Skeletal muscle cell (primary cell): ENCODE measurements around the gene FBF1.
A peak's percentile ranks its signal among the peaks of the same experiment; 100 is the strongest.
"Not testable (repeated sequence)": the region's sequence is repeated elsewhere in the genome, so short reads cannot be mapped to it uniquely, and the experiment has no call there.

Experiments
- DNase-seq: peaks from one replicate; pipeline ENCODE4 v3.0.0-alpha.2; 2010; ENCODE audit warnings: low read depth
- H3K4me3 ChIP-seq: 2 replicates; pipeline ENCODE4 v1.5.1; 2011; ENCODE audit warnings: low read depth, mild to moderate bottlenecking, control low read depth, low read length, moderate library complexity

Gene FBF1

GRCh38 chr17:75899767-75900468, 40.9 kb downstream of the FBF1 start:
- no peak for DNase-seq
- no peak overlapping the region for H3K4me3 ChIP-seq

DNA sequence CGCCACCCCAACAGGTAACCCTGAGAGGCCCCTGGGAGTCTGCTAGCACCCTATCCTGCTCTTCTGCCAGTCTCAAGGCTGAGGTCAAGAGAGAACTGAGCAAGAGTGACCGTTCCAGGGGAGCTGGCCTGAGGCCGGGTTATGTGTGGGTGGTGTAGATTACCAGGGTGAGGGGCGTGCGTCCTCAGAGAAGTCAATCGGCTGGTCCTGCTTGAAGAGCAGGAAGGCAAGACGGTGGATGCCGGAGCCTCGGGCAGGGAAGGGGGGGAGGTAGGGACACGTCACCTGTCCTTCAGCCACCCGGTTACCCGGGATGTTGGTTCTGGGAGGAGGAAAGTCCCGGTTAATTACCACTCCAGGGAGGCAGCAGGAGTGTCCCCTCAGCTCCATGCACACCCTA, 41.5 kb downstream of the FBF1 start:
- DNase-seq: no peak
- no peak overlapping the region for H3K4me3 ChIP-seq

GRCh38 chr17:75898791-75899190, 42.1 kb downstream of the FBF1 start:
- H3K4me3 ChIP-seq: no peak overlapping the region
- no peak for DNase-seq

- no peak for DNase-seq
- no peak overlapping the region for H3K4me3 ChIP-seq
Measured at GRCh38 chr17:75898065-75898464, 42.8 kb downstream of the FBF1 start.

- peak overlapping the region; percentile 67 for H3K4me3 ChIP-seq
- no peak for DNase-seq
Measured at GRCh38 chr17:75897160-75898019, 43.5 kb downstream of the FBF1 start.

GRCh38 chr17:75896415-75897159, 44.3 kb downstream of the FBF1 start, which contains the start of gene TRIM65:
TRIM65 (minus strand) TSS chr17:75896951; CDS start chr17:75896937, 14 bp downstream.
- DNase-seq: peak; percentile 28
- H3K4me3 ChIP-seq: peak within 1 kb of the TSS; percentile 67

GRCh38 chr17:75895370-75896155, 45.3 kb downstream of the FBF1 start:
- H3K4me3 ChIP-seq: peak overlapping the region; percentile 67
- DNase-seq: no peak

DNA sequence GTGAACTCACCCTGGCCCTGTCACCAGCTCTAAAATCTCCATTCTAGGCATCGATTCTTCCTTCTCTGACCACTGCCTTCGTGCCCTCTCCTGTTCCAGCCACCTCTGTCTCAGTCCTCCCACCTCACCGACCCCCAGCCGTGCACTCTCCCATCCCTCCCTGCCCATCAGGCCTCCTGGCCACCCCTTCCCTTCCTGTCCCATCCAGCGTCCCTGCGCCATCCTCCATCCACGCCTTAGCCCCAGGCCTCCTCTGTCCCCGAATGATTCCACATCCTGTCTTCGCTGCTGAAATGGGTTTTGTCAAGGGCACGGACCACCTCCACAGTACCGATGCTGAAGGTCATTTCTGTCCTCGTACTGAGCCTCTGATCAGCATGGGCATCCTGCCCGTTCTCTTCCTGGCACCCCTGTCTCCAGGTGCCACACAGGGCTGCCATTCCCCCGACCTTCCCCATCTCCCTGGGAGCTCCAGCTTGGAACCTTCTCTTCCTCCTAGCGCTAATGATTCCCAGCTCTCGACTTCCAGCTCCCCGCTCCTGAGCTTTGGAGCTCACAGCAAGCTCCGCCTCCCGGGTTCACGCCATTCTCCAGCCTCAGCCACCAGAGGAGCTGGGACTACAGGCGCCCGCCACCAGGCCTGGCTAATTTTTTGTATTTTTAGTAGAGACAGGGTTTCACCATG, 46.7 kb downstream of the FBF1 start:
- no peak for DNase-seq
- H3K4me3 ChIP-seq: no peak overlapping the region

DNA sequence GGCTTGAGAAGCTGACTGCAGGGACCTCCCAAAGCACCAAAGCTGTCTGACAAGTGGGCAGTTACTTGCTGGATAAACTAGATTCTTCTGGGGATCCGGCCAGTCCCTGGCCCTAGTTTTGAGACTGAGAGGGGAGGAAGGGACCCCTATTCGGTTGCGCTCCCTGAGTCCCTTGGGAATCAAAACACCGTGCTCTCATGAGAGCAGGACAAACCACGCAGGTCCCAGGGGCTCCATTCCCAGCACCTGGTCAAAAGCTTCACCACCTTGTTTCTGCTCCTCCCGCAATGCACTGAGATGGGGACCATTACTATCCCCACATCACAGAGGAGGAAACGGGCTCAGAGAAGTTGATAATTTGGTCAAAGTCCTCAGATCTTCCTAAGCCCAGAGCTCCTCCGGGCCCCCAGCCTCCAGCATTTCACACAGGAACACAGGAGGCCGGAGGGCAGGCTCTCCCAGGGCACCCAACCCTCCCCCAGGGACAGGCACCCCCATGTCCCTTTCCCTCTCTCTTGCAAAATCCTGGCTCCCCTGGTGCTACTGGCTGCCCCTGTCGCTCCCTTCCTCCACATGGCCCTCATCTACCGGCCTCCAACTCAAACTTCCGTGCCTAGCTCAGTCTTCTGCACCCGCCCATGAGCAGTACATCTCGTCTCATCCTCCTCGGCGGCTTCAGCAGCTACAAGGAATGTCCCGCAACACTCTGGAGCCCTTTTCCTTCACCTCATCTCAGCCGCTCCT, 47.4 kb downstream of the FBF1 start:
- DNase-seq: no peak
- H3K4me3 ChIP-seq: no peak overlapping the region

DNA sequence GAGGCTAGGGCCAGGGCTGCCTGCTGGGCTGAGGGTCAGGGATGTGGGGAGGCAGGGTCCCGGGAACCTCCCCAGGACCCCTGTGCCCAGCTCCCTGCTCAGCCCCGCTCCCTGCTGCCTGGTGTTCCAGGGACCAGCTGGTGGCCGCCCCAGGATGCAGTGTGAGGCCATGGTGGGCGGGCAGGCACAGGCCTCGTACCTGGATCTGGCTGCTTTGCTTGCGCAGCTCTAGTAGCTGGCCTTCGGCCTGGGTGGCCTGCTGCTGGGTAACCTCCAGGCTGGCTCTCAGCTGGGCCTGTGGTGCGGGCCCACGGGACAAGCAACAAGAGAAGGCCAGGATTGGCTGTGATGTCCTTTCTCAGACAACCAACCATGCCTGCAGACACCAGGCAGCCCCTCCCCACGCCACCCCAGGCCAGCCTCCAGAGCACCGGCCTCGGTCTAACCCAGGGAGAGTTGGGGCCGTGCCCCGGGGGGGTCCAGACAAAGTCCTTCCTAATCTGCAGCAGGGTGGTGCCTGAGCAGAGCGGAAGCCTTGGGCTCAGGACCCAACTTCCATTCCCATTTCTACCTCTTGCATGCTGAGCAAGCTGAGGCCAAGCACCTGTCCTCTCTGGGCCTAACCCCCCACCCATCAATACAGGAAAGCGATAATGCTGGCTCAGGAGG, 48.2 kb downstream of the FBF1 start:
- DNase-seq: no peak
- H3K4me3 ChIP-seq: no peak overlapping the region

DNA sequence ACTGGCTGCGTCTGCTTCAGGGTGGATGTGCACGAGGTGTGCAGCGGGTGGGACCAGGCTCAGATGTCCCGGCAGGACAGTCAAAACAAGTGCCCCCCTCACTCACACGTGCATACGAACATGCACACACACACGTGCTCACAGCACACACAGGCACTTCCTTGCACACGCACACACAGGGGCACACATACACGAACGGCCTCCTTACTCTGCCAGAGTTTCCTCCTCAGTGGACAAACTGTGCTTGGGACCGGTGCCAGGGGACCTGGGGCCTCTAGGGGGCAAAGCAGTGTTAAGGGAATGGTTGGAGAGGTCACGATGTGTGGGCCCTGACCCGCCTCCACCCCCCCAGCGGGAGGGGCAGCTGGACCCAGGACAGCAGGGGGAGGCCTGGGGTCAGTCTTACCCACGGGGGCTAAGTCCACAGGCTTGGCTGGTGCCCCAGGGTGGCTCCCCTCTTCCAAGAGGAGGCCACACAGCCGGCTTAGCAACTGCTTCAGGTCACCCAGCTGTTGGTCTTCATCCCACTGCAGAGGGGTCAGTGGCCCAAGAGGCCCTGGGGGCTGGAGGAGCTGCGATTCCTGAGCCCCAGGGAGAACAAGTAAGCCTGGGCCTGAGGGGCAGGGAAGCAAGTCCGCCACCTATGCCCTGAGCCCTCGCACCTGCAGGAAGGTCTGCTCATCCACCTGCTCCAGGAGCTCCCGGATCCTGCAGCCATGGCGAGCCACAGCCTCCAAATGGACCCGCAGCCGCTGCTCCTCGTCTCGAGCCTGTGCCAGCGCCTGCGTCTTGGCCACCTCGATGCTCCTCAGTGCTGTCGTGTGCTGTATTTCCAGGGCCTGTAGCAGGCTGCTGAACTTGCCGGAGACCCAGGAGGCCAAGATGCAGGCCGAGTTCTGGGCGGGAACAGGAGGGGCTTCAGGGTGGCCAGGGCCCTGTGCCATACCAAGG, 49.0 kb downstream of the FBF1 start:
- no peak overlapping the region for H3K4me3 ChIP-seq
- DNase-seq: no peak

- DNase-seq: no peak
- H3K4me3 ChIP-seq: no peak overlapping the region
Measured at GRCh38 chr17:75891022-75891604, 49.7 kb downstream of the FBF1 start.

DNA sequence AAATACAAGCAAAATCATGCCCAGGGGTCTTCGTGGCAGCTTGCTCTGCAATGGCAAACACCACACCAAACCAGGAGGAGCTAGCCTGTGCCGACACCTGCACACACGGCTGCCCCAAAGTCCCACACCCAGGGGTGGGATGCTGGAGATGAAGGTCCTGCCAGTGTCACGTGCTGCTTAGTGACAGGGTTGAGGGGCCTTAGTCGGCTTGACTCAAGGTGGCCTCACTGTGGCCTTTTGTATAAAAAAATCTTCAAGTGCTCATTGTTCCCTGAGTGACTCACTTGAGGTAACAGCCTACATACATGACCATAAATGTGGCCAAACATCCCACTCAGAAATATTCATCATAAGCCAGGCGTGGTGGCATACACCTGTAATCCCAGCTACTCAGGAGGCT, 51.4 kb downstream of the FBF1 start:
- no peak overlapping the region for H3K4me3 ChIP-seq
- no peak for DNase-seq

DNA sequence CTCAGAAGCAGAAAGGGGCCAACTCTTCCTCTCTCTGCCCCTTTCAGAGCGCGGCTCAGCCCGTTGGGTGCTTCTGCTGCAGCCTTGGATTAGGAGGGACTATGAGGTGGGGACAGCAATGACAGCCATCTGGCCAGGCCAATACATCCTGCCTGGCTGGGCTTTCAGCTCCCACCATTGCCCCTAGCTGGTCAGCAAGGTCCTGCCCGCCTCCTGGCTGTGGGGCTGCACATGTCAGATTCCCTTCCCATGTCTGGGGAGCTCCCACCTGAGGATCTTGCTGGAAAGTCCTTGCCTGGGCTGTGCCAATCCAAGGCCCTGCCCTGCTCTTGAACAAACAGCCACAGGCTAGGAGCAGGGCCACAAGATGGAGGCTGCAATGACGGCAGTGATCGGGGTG, 52.4 kb downstream of the FBF1 start:
- no peak for DNase-seq
- no peak overlapping the region for H3K4me3 ChIP-seq

DNA sequence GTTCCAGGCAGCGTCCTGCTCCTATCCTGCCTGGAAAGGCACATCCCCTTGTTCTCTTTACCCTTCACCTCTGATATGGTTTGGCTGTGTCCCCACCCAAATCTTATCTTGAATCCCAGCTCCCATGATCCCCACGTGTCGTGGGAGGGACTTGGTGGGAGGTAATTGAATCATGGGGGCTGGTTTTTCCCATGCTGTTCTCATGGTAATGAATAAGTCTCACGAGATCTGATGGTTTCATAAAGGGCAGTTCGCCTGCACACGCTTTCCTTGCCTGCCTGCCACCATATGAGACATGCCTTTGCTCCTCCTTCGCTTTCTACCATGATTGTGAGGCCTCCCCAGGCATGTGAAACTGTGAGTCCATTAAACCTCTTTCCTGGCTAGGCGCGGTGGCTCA, 55.0 kb downstream of the FBF1 start:
- DNase-seq, H3K4me3 ChIP-seq: not testable (repeated sequence)

- no peak for DNase-seq
Measured at GRCh38 chr17:75885431-75885830, 55.4 kb downstream of the FBF1 start.

More at GRCh38 chr17:75885431-75885830, 55.4 kb downstream of the FBF1 start:
- no peak overlapping the region for H3K4me3 ChIP-seq
